Testis (tissue), 3 donors: ENCODE data around the gene NACA. TPM values are rescaled to one million over a fixed set of nuclear protein-coding genes. Genes with fewer than 3 reads are reported as not detected.

ENCODE experiments used
- DNase-seq: peaks from one replicate; pipeline ENCODE4 v3.0.0-alpha.2; 2019
- H3K27ac ChIP-seq, 2 donors: fragments of 200-600 bp; sonication (generic); one replicate each; pipeline ENCODE4 v1.5.1; 2019
- H3K27me3 ChIP-seq: fragments of 200-600 bp; sonication (generic); one replicate; pipeline ENCODE4 v1.5.1; 2019
- H3K36me3 ChIP-seq: fragments of 200-600 bp; sonication (generic); one replicate; pipeline ENCODE4 v1.5.1; 2017; ENCODE audit warnings: low read depth; ENCODE audit errors: missing control alignments
- H3K4me1 ChIP-seq: fragments of 200-600 bp; sonication (generic); one replicate; pipeline ENCODE4 v1.5.1; 2019
- H3K4me3 ChIP-seq, 2 donors: fragments of 200-600 bp; sonication (generic); one replicate each; pipeline ENCODE4 v1.5.1; 2017 to 2019
- H3K9me3 ChIP-seq: fragments of 200-600 bp; sonication (generic); one replicate; pipeline ENCODE4 v1.5.1; 2017
- POLR2A ChIP-seq: fragments of 450-650 bp; IDR thresholded peaks from one replicate; pipeline ENCODE4 v1.6.1; 2017; ENCODE audit warnings: antibody characterized with exemption, mild to moderate bottlenecking, moderate library complexity
- WGBS, 2 donors: methylation state at CpG; one replicate each; pipeline ENCODE4 v1.1.5; 2018; 5-methylcytosine and 5-hydroxymethylcytosine counted together
- intact Hi-C: fragments of 100-400 bp; cut with DNase I; formaldehyde crosslinking; loops from one replicate; pipeline ENCODE4 v1.15.1; 2023; ENCODE audit warnings: low total_unique reads
- polyA plus RNA-seq: library from polyadenylated mRNA; stranded (reverse); fragments of 350-450 nt; fragmentation: Illumina TruSeq; extraction: RNeasy Lipid Tissue Mini Kit (QIAGEN cat#74804); gene quantifications from one replicate; pipeline ENCODE4 v1.2.3, GENCODE V29; 2014; ENCODE audit warnings: low read depth, low replicate concordance; ENCODE audit not compliant: insufficient read depth
- small RNA-seq, 2 donors: library from RNA; depleted of rRNA; stranded (forward); fragments of <200 nt; gene quantifications; one replicate each; pipeline ENCODE3, GENCODE V24; 2016
- total RNA-seq, 2 donors: library from RNA; depleted of rRNA; stranded (reverse); fragments of >200 nt; gene quantifications; one replicate each; pipeline ENCODE4 v1.2.3, GENCODE V29; 2016
- TF ChIP-seq, protein P1 (sequence below), 3 experiments: fragments of 450-650 bp in 2 of 3; fragments of 200-600 bp in 1 of 3; sonication (generic) in 1 of 3; IDR thresholded peaks; one replicate each; pipeline ENCODE4 v1.5.1; 2016 to 2019; ENCODE audit warnings: antibody characterized with exemption in 3 of 3, mild to moderate bottlenecking in 2 of 3, moderate library complexity in 1 of 3

Gene NACA
- total and polyA plus RNA-seq, 3 donors from 2014 or later: 431 to 866 (median 696) TPM

DNA sequence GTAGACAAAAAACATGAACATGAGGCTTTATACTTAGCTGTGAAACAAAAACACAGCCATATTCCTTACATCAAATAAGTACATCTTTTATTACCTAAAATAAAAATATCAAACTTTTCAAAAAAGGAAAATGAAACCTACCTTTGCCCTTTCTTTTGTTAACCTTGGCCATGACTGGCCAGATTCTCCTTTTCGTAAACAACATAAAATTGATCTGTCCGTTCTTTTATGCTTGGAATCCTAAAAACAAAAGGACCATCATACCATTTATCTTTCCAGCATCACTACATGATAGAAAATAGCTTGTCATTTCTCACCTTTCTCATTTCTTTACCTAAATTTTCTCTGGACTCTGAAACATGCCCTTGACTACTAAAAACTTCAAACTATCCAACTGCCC, 53.5 kb downstream of the NACA start:
- intact Hi-C loops: no loop called here
- Histone ChIP-seq H3K36me3 (no peaks in the 10 kb centered on the region), H3K4me1 (peaks cover 10% of the 10 kb centered on the region), H3K4me3 (no peak overlapping the region), H3K27ac (no peak overlapping the region), H3K9me3 (no peaks in the 10 kb centered on the region), H3K27me3 (no peaks in the 10 kb centered on the region)
- no peak for DNase-seq
- WGBS, 2 donors: 88 to 90% methylated on average over 2 of the region's 2 CpGs
- TF ChIP-seq, protein P1, sequence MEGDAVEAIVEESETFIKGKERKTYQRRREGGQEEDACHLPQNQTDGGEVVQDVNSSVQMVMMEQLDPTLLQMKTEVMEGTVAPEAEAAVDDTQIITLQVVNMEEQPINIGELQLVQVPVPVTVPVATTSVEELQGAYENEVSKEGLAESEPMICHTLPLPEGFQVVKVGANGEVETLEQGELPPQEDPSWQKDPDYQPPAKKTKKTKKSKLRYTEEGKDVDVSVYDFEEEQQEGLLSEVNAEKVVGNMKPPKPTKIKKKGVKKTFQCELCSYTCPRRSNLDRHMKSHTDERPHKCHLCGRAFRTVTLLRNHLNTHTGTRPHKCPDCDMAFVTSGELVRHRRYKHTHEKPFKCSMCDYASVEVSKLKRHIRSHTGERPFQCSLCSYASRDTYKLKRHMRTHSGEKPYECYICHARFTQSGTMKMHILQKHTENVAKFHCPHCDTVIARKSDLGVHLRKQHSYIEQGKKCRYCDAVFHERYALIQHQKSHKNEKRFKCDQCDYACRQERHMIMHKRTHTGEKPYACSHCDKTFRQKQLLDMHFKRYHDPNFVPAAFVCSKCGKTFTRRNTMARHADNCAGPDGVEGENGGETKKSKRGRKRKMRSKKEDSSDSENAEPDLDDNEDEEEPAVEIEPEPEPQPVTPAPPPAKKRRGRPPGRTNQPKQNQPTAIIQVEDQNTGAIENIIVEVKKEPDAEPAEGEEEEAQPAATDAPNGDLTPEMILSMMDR (IDR thresholded peaks at IDR 0.05): no peak
- no peak for TF ChIP-seq POLR2A

DNA sequence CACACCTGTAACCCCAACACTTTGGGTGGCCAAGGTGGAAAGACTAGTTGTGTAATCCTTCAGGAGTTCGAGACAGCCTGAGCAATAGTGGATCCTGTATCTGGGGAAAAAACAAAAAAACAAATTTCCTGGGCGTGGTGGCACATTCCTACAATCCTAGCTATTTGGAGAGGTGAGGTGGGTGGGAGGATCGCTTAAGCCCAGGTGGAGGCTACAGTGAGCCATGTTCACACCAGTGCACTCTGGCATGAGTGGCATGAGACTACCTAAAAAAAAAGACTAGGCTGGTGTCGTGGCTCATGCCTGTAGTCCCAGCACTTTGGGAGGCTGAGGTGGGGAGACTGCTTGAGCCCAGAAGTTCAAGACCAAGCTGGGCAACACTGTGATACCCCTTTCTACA, 54.3 kb downstream of the NACA start:
- Histone ChIP-seq H3K4me3 (no peak overlapping the region), H3K27me3 (no peaks in the 10 kb centered on the region), H3K36me3 (no peaks in the 10 kb centered on the region), H3K4me1 (peaks cover 5% of the 10 kb centered on the region), H3K9me3 (no peaks in the 10 kb centered on the region), H3K27ac (no peak overlapping the region)
- TF ChIP-seq, protein P1 (IDR thresholded peaks at IDR 0.05): no peak
- TF ChIP-seq POLR2A: no peak
- WGBS, 2 donors: 91 to 93% methylated on average over 4 of the region's 4 CpGs
- no peak for DNase-seq
- intact Hi-C loops: no loop called here

DNA sequence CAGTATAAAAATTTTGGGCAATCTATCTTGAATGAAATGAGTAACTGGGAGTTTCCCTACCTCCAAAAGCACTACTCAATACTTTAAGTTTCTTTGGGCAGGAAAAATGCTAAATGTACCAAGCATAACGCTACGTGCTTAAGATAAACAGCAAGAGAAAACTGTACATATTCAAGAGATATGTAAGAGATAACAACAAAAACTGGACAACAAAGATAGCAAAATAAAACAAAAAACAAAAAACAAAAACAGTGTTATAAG, 57.0 kb downstream of the NACA start:
- DNase-seq: no peak
- Histone ChIP-seq H3K4me1 (no peaks in the 10 kb centered on the region), H3K9me3 (no peaks in the 10 kb centered on the region), H3K27ac (no peak overlapping the region), H3K36me3 (no peaks in the 10 kb centered on the region), H3K4me3 (no peak overlapping the region), H3K27me3 (no peaks in the 10 kb centered on the region)
- intact Hi-C loops: no loop called here
- TF ChIP-seq, protein P1 (IDR thresholded peaks at IDR 0.05): no peak
- TF ChIP-seq POLR2A: no peak
- WGBS, 2 donors: 72 to 85% methylated on average over 2 of the region's 2 CpGs

Small RNA genes lying within 50 kb of the gene (small RNA-seq; reads per million reads assigned to genes)
- 0 reads per million in 2 donors for gene RN7SL809P

Other genes starting within 250 kb of the NACA start
- gene GLS2, start 237.1 kb downstream of the NACA start, total RNA-seq: 1 to 10 TPM; 3.8 to 4.7 TPM
- gene GLS2, start 237.1 kb downstream of the NACA start, polyA plus RNA-seq: 2.2 TPM
- 10 to 100 TPM; 12.8 TPM for gene RBMS2, start 203.5 kb downstream of the NACA start, total RNA-seq
- gene RBMS2, start 203.5 kb downstream of the NACA start, polyA plus RNA-seq: 15.8 TPM
- 100 to 1,000 TPM; 250 to 316 TPM for gene BAZ2A, start 95.0 kb downstream of the NACA start, total RNA-seq
- 134 TPM for gene BAZ2A, start 95.0 kb downstream of the NACA start, polyA plus RNA-seq
- gene ATP5F1B, start 79.3 kb downstream of the NACA start, total RNA-seq: 100 to 1,000 TPM; 342 to 387 TPM
- 666 TPM for gene ATP5F1B, start 79.3 kb downstream of the NACA start, polyA plus RNA-seq
- 100 to 1,000 TPM; 102 to 110 TPM for gene PTGES3, start 37.0 kb downstream of the NACA start, total RNA-seq
- 267 TPM for gene PTGES3, start 37.0 kb downstream of the NACA start, polyA plus RNA-seq
- 10 to 100 TPM; 20.5 to 29.9 TPM for gene PRIM1, start 27.0 kb upstream of the NACA start, total RNA-seq
- gene PRIM1, start 27.0 kb upstream of the NACA start, polyA plus RNA-seq: 21.8 TPM
- gene HSD17B6, start 38.0 kb upstream of the NACA start, total RNA-seq: 10 to 100 TPM in 1 of 2 donors, 1 to 10 TPM in 1; 9.8 to 12.0 TPM
- gene HSD17B6, start 38.0 kb upstream of the NACA start, polyA plus RNA-seq: 36.1 TPM
- under 1 TPM in 1 of 2 donors, not detected in 1; 0.43 TPM for gene SDR9C7, start 209.1 kb upstream of the NACA start, total RNA-seq
- gene SDR9C7, start 209.1 kb upstream of the NACA start, polyA plus RNA-seq: 0.46 TPM
- 1 to 10 TPM; 1.4 to 2.9 TPM for gene RDH16, start 232.3 kb upstream of the NACA start, total RNA-seq
- 0.83 TPM for gene RDH16, start 232.3 kb upstream of the NACA start, polyA plus RNA-seq